ENCODE measurements around the gene CYP1A2.

Gene CYP1A2

GRCh38 chr15:74742422-74742821, 6.2 kb upstream of the CYP1A2 start:
- no peak for DNase-seq

DNA sequence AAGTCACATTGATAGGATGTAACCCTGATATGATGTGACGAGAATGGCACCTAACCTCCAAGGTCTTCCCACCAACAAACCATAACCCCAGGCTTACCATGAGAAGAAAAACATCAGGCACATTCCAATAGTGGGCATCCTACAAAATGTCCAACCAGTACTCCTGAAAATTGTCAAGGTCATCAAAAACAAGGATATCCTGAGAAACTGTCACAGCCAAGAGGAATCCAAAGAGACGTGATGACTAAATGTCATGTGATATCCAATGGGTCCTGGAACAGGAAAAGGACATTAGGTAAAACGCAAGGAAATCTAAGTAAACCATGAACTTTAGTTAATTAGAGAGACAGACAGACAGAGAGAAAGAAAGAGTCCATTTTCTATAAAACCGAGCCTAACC, 2.3 kb upstream of the CYP1A2 start:
- no peak for DNase-seq

DNA sequence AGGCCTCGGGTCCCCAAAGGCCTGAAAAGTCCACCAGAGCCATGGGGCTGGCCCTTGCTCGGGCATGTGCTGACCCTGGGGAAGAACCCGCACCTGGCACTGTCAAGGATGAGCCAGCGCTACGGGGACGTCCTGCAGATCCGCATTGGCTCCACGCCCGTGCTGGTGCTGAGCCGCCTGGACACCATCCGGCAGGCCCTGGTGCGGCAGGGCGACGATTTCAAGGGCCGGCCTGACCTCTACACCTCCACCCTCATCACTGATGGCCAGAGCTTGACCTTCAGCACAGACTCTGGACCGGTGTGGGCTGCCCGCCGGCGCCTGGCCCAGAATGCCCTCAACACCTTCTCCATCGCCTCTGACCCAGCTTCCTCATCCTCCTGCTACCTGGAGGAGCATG, 1.2 kb downstream of the CYP1A2 start:
- no peak for DNase-seq

DNA sequence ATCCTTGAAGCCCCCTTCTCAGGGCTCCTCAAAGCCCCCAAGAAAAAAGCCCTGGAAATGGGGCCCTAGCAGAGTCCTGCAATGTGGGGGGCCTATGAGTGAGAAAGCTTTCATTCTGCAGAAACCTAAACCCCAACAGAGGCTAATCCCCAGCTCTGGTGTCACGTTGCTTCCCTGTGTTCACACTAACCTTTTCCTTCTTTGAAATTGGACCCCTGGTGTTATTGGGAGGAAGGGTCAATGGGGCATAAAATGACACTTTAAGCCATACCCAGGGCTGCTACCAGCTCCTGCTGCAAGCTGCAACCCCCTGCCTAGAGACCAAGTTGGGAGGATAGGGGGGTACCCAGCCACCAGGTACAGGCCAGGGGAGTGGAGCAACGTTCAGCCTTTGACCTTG, 2.1 kb downstream of the CYP1A2 start:
- no peak for DNase-seq

DNA sequence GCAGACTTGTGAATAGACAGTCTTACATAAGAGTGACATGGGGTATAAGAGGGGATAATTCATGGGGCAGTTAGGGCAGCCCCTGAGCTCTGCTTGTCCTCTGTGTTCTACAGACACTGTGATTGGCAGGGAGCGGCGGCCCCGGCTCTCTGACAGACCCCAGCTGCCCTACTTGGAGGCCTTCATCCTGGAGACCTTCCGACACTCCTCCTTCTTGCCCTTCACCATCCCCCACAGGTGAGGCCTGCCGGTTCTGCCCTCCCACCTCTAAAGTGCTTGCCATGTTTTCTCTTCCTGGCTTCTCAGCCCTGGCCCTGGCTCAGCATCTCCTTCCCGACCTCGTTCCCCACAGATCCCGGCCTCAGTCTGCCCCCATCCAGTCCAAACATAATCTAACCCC, 3.4 kb downstream of the CYP1A2 start:
- no peak for DNase-seq

DNA sequence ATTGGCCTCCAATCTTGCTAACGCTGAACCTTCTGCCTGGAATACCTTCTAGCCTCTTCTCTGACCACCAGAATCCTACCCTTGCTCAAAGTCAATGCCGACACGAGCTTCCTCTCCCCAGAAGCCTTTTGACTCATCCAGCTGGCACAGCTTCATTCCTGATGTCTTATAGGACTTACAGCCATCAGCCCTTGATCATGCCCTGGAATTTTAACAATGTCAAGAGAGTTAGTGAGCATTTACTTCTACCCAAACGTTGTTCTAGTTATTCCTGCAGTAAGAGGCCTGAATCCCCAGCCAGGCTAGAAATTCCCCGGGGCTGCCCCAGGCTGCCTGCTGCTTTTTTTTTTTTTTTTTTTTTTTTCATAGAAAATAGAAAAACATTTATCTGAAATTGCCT, 3.9 kb downstream of the CYP1A2 start:
- DNase-seq: no peak

DNA sequence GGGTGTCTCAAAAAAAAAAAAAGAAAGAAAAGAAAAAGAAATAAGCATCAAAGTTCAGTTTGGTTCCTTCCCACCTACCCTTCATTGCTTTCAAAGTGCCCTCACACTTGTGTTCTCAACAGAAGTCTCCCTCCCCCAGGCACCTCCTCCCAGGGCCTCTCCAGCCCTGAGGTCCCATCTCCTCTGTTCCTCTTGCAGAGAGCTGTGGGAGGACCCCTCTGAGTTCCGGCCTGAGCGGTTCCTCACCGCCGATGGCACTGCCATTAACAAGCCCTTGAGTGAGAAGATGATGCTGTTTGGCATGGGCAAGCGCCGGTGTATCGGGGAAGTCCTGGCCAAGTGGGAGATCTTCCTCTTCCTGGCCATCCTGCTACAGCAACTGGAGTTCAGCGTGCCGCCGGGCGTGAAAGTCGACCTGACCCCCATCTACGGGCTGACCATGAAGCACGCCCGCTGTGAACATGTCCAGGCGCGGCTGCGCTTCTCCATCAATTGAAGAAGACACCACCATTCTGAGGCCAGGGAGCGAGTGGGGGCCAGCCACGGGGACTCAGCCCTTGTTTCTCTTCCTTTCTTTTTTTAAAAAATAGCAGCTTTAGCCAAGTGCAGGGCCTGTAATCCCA, 6.1 kb downstream of the CYP1A2 start:
- DNase-seq: no peak

DNA sequence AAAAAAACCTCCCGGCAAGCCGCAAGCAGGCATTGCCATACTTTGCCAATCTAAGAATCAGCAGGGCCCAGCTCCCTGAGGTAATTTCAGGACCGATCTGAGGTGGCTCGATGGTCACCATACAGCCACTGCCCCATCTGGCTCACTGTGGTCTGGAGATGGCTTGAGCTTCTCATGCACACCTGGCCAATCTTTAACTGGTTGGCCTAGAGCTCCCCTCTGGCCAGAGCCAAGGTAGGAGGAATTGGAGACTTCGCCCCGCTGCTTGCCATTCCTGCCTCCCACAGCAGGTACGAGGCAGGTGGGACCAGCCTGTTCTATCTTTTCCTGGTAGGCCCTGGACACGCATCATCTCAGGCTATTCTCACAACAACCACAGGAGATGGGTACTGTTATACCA, 10.1 kb downstream of the CYP1A2 start:
- DNase-seq: no peak

DNA sequence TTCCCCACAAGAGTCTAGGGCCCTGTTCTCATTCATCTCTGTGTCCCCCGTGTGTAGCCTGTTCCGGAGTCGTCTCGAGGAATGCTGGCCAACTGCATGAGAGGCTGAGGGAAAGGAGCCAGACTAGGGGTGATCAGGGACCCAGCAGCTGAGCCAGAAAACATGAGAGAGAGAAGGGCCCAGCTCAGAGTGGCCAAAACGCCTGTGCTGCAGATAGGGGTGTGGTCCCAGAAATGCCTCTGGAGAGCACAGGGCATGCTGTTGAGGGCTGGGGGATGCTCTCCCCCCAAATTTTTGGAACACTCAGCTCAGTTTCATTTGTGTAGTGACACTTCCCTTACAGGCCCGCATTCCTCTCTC, 14.1 kb downstream of the CYP1A2 start:
- DNase-seq: no peak

- no peak for DNase-seq
Observed at GRCh38 chr15:74763416-74763815, 14.8 kb downstream of the CYP1A2 start.

DNA sequence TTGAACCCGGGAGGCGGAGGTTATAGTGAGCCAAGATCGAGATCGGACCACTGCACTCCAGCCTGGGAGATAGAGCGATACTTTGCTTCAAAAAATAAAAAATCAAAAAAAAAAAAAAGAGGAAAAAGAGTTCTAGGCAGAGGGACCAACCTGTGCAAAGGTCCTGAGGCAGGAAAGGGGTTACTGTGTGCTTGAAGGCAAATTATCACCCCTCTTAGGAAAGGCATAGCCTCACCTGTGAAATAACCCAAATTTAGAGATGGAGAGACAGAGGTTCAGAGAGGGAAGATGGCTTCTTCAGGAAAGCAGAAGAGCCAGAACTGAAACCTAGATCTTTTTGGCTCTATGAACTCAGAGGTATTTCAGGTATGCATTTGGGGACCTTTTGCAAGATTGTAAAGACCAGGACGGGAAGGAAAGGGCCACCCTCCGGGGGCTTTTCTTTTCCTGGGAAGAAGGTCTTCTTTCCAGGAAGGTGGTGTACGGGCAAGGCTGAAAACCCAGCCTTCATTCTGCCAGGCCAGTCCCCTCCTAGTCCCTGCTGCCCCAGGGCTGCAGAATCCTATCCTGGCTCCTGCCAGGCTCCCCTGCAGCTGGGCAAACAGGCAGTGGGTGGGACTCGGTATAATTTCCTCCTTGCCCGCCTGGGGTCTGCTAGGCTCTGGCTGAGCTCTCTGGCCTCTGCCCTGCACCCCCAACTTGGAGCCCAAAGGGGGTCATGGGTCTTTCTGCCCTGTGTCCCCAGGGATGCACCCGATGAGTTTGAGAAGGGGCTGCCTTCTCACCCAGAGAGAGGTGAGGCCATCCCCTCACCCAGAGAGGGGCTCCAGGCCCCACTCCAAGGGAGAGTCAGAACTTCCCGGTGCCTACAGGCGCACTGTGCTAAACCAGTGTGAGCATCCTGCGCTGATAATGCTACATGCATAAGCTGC, 18.8 kb downstream of the CYP1A2 start:
- no peak for DNase-seq

DNA sequence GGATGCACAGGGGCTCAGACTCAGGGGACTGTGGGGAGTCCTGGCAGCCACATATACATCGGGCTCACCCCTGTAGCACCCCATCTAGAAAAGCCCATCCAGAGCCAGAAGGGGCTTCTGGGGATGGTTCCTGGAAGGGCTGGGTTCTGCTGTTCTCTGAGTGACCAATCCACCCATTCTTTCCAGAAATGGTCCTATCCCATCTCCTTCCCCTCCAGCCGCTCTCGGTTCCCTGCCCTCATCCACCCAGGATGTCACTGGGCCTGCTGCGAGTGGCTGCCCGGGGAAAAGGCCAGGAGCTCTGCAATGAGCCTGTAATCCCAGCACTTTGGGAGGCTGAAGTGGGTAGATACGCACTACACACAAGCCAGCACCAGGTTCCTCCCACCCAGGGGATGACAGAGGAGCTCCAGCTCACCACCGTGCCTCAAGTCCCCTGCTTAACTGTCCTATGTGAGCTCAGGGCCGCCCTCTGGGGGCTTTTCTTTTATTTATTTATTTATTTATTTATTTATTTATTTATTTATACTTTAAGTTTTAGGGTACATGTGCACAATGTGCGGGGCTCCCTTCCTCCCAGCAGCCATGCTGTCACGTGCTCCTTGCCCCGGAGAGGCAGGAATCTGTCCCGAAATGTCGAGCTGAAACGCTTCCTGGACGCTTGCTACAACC, 19.6 kb downstream of the CYP1A2 start:
- no peak for DNase-seq

DNA sequence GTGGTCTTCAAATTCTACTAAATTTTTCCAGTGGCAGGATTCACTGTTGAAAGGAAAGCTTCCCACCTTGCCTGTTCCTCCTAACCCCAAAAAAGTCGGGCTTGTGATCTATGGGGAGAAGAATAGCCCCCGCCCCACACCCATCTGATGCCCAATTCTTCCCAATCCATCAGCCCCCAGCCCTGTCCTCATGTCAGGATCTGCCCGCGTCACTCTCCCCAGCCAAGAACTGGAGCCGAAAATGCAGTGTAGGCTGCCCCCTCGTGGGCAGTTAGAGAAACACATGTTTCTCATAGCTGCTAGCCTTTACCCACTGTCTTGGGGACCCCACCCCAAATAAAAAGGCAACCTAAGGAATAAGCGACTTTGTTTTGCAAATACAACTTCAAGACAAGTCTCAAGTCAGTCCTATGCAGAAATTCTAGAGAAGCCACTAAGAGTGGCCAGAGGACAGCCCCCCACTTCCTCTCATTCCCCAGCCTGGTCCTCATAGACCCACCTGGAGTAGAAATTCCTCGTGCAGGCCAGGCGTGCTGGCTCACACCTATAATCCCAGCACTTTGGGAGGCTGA, 20.2 kb downstream of the CYP1A2 start:
- DNase-seq: peak; percentile 27 to 63

GRCh38 chr15:74769463-74770025, 20.9 kb downstream of the CYP1A2 start:
- no peak for DNase-seq

- DNase-seq: no peak
Observed at GRCh38 chr15:74770211-74770903, 21.7 kb downstream of the CYP1A2 start.

DNA sequence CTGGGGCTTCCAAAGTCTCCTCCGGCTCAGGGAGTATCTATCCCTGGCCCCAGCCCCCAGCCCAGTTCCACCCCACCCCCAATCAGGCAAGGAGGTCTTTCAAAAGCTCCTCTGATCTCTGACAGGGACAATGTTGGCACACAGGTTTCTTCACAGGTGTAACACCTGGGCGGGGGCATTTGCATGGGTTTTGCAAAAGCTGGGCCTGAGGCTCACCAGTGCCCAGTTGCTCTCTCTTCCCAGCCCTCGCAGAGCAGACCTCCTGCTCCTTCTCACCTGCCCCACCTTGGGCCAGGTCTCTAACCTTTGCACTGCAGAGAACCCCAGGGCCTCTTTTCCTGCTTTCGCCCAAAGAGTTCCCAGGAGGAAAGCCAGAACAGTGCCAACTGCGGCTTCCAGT, 24.7 kb downstream of the CYP1A2 start:
- no peak for DNase-seq

GRCh38 chr15:74773731-74774252, 25.1 kb downstream of the CYP1A2 start:
- no peak for DNase-seq

- DNase-seq: no peak
Observed at GRCh38 chr15:74775132-74775562, 26.5 kb downstream of the CYP1A2 start.

DNA sequence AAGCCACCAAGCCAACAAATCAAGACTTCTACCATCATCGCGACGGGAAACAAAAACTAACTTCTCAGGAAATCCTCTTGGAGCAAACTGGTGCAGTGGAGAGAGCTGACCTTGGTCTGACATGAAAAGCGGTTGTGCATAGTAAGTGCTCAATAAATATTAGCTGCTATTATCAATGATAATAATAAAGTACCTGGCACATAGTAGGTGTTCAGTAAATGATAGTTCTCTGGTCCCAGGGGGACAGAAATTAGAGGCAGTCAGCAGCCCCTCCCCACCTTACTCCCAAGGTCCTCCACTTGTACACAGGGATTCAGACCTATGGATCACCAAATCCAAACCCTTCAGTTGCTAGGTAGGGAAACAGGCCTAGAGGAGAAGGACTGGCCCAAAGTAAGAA, 27.2 kb downstream of the CYP1A2 start:
- DNase-seq: no peak

- no peak for DNase-seq
Observed at GRCh38 chr15:74776821-74777768, 28.4 kb downstream of the CYP1A2 start.
